HepG2 (cell line): ENCODE data around the gene DDAH2. TPM values are rescaled to one million over a fixed set of nuclear protein-coding genes. Genes with fewer than 3 reads are reported as not detected.

Experiments
- ADNP ChIP-seq: sonication (generic); formaldehyde crosslinking; IDR thresholded peaks from 2 replicates; pipeline ENCODE4 v1.4.0; 2020; ENCODE audit warnings: missing genetic modification reagents
- GPN1 ChIP-seq: sonication (generic); formaldehyde crosslinking; IDR thresholded peaks from 2 replicates; pipeline ENCODE4 v1.5.1; 2020; ENCODE audit warnings: missing genetic modification reagents, borderline replicate concordance
- HNF4G ChIP-seq, 2 experiments: sonication (generic) in 1 of 2; formaldehyde crosslinking in 1 of 2; IDR thresholded peaks; 2 replicates each; pipeline versions ENCODE4 v1.4.0 to v1.6.1; 2011 to 2020; ENCODE audit warnings: borderline replicate concordance in 2 of 2, low read depth in 2 of 2, mild to moderate bottlenecking in 2 of 2, low read length in 1 of 2, missing genetic modification reagents in 1 of 2, moderate library complexity in 1 of 2
- HOXD1 ChIP-seq: sonication (generic); formaldehyde crosslinking; IDR thresholded peaks from 2 replicates; pipeline ENCODE4 v1.5.0; 2020; ENCODE audit warnings: missing genetic modification reagents
- KLF6 ChIP-seq: IDR thresholded peaks from 2 replicates; pipeline ENCODE4 v1.8.0; 2016; ENCODE audit warnings: missing biosample characterization, missing genetic modification reagents
- POLR2AphosphoS5 ChIP-seq: IDR thresholded peaks from 2 replicates; pipeline ENCODE4 v1.6.1; 2012; ENCODE audit warnings: low read depth, low read length
- SMARCE1 ChIP-seq: fragments of 450-650 bp; IDR thresholded peaks from 2 replicates; pipeline ENCODE4 v1.6.1; 2017; ENCODE audit warnings: borderline replicate concordance
- SSRP1 ChIP-seq: IDR thresholded peaks from 2 replicates; pipeline ENCODE4 v1.6.1; 2016; ENCODE audit warnings: control low read depth
- TCF7 ChIP-seq: sonication (generic); IDR thresholded peaks from 2 replicates; pipeline ENCODE4 v1.6.1; 2016; ENCODE audit warnings: antibody characterized with exemption, low read depth
- ZNF234 ChIP-seq: sonication (generic); formaldehyde crosslinking; conservative IDR thresholded peaks from 2 replicates; pipeline ENCODE4 v1.5.1; 2020; ENCODE audit warnings: mild to moderate bottlenecking, missing genetic modification reagents
- ZNF24 ChIP-seq: fragments of 450-650 bp; IDR thresholded peaks from 2 replicates; pipeline ENCODE4 v1.6.1; 2017; ENCODE audit warnings: antibody characterized with exemption, mild to moderate bottlenecking
- ZNF367 ChIP-seq: sonication (generic); formaldehyde crosslinking; IDR thresholded peaks from 2 replicates; pipeline ENCODE4 v1.4.0; 2020; ENCODE audit warnings: missing genetic modification reagents, borderline replicate concordance
- ZNF44 ChIP-seq: sonication (generic); formaldehyde crosslinking; IDR thresholded peaks from 2 replicates; pipeline ENCODE4 v1.5.1; 2020; ENCODE audit warnings: mild to moderate bottlenecking, missing genetic modification reagents
- polyA plus RNA-seq, 8 experiments: library from polyadenylated mRNA; depleted of rRNA in 3 of 8; stranded (reverse) in 7 of 8; unstranded in 1 of 8; fragments of >200 nt; fragmentation: Illumina TruSeq in 4 of 8; extraction: Trizol in 4 of 8; gene quantifications; 2 replicates each; pipeline versions ENCODE4 v1.2.1 to v1.2.3, GENCODE V29; 2011 to 2016; ENCODE audit warnings: low read depth in 4 of 8, missing spikeins in 1 of 8, mixed read lengths in 1 of 8; ENCODE audit not compliant: insufficient read depth in 1 of 8
- total RNA-seq, 5 experiments: library from RNA; depleted of rRNA; stranded (reverse); fragments of >200 nt; fragmentation: Illumina TruSeq; extraction: Trizol; gene quantifications; 2 replicates each; pipeline ENCODE4 v1.2.3, GENCODE V29; 2016; ENCODE audit warnings: low read depth in 1 of 5
- TF ChIP-seq, protein P1 (sequence below): sonication (generic); formaldehyde crosslinking; IDR thresholded peaks from 2 replicates; pipeline ENCODE4 v1.5.0; 2020; ENCODE audit warnings: missing genetic modification reagents, mild to moderate bottlenecking, borderline replicate concordance
- TF ChIP-seq, protein P2 (sequence below): sonication (generic); formaldehyde crosslinking; IDR thresholded peaks from 2 replicates; pipeline ENCODE4 v1.8.1; 2023; ENCODE audit warnings: mild to moderate bottlenecking, missing genetic modification reagents, borderline replicate concordance
- TF ChIP-seq, protein P3 (sequence below): sonication (generic); formaldehyde crosslinking; IDR thresholded peaks from 2 replicates; pipeline ENCODE4 v1.5.1; 2020; ENCODE audit warnings: missing genetic modification reagents, mild to moderate bottlenecking, borderline replicate concordance
- TF ChIP-seq, protein P4 (sequence below): sonication (generic); formaldehyde crosslinking; IDR thresholded peaks from 2 replicates; pipeline ENCODE4 v1.4.0; 2020; ENCODE audit warnings: missing genetic modification reagents, borderline replicate concordance
- TF ChIP-seq, protein P5 (sequence below): sonication (generic); formaldehyde crosslinking; IDR thresholded peaks from 2 replicates; pipeline ENCODE4 v1.5.0; 2020; ENCODE audit warnings: mild to moderate bottlenecking, missing genetic modification reagents, borderline replicate concordance

The DDAH2 gene
- total and polyA plus RNA-seq, 2 of the 13 experiments (the other 11 are each of a cell fraction or from before 2014, with no cell fraction given), result 16.4 to 21.1 TPM

DNA sequence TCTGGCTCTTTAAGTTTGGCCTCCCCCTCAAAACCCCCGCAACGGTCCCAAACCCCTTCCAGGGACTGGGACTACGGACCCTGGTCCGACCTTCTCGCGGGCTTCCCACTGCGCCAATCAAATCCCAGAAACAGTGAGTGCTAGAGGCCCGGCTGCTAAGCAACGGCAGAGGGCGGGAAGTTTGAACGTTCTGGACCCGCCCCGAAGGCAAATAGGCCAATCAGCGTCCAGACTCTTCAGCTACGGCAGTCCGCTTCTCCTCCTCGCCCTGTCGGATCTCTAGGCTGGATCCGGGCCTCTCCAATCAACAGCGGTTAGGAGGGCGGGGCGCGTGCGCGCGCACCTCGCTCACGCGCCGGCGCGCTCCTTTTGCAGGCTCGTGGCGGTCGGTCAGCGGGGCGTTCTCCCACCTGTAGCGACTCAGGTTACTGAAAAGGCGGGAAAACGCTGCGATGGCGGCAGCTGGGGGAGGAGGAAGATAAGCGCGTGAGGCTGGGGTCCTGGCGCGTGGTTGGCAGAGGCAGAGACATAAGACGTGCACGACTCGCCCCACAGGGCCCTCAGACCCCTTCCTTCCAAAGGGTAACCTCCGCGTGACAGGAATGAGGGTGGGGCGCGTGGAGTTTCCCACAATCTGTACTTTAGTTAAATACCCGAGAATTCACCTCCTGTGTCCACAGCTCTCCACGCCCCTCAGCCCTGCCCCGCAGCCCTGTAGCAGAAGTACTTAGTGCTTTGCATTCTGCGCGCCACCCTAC is 10.7 kb upstream of the DDAH2 start, which contains the start of gene MSH5 (continued):
- TF ChIP-seq, protein P1, sequence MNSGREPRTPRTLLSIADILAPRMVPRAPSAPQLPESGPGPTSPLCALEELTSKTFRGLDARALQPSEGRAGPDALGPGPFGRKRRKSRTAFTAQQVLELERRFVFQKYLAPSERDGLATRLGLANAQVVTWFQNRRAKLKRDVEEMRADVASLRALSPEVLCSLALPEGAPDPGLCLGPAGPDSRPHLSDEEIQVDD, result peak; percentile 98; the same call in 1 of the 2 replicates
- TF ChIP-seq, protein P2, sequence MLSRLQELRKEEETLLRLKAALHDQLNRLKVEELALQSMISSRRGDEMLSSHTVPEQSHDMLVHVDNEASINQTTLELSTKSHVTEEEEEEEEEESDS, result peak; percentile 97
- TF ChIP-seq HNF4G (IDR thresholded peaks at IDR 0.05; ENCODE audit: borderline replicate concordance, low read depth, low read length) (peak; percentile 96), HNF4G (CRISPR knock-in tag; IDR thresholded peaks at IDR 0.05; ENCODE audit: borderline replicate concordance, low read depth) (no peak; the same call in 1 of the 2 replicates), GPN1 (CRISPR knock-in tag) (peak; percentile 73; the same call in 1 of the 2 replicates), HOXD1 (CRISPR knock-in tag) (peak; percentile 32), SSRP1 (no peak; the same call in 1 of the 2 replicates), TCF7 (no peak; the same call in 1 of the 2 replicates), ZNF44 (peak; percentile 90), KLF6 (CRISPR knock-in tag) (0 out of 2 replicates have a peak, but pooled peaks have one; percentile 53), ZNF367 (CRISPR knock-in tag) (0 out of 2 replicates have a peak, but pooled peaks have one; percentile 33), ZNF24 (no peak), ADNP (CRISPR knock-in tag) (no peak), SMARCE1 (no peak), POLR2AphosphoS5 (peak; percentile 74), ZNF234 (CRISPR knock-in tag) (no peak)
- TF ChIP-seq, protein P3, sequence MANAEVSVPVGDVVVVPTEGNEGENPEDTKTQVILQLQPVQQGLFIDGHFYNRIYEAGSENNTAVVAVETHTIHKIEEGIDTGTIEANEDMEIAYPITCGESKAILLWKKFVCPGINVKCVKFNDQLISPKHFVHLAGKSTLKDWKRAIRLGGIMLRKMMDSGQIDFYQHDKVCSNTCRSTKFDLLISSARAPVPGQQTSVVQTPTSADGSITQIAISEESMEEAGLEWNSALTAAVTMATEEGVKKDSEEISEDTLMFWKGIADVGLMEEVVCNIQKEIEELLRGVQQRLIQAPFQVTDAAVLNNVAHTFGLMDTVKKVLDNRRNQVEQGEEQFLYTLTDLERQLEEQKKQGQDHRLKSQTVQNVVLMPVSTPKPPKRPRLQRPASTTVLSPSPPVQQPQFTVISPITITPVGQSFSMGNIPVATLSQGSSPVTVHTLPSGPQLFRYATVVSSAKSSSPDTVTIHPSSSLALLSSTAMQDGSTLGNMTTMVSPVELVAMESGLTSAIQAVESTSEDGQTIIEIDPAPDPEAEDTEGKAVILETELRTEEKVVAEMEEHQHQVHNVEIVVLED (CRISPR knock-in tag), result peak; percentile 83; the same call in 1 of the 2 replicates
- TF ChIP-seq, protein P4, sequence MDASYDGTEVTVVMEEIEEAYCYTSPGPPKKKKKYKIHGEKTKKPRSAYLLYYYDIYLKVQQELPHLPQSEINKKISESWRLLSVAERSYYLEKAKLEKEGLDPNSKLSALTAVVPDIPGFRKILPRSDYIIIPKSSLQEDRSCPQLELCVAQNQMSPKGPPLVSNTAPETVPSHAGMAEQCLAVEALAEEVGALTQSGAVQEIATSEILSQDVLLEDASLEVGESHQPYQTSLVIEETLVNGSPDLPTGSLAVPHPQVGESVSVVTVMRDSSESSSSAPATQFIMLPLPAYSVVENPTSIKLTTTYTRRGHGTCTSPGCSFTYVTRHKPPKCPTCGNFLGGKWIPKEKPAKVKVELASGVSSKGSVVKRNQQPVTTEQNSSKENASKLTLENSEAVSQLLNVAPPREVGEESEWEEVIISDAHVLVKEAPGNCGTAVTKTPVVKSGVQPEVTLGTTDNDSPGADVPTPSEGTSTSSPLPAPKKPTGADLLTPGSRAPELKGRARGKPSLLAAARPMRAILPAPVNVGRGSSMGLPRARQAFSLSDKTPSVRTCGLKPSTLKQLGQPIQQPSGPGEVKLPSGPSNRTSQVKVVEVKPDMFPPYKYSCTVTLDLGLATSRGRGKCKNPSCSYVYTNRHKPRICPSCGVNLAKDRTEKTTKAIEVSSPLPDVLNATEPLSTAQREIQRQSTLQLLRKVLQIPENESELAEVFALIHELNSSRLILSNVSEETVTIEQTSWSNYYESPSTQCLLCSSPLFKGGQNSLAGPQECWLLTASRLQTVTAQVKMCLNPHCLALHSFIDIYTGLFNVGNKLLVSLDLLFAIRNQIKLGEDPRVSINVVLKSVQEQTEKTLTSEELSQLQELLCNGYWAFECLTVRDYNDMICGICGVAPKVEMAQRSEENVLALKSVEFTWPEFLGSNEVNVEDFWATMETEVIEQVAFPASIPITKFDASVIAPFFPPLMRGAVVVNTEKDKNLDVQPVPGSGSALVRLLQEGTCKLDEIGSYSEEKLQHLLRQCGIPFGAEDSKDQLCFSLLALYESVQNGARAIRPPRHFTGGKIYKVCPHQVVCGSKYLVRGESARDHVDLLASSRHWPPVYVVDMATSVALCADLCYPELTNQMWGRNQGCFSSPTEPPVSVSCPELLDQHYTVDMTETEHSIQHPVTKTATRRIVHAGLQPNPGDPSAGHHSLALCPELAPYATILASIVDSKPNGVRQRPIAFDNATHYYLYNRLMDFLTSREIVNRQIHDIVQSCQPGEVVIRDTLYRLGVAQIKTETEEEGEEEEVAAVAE, result peak; percentile 98
- TF ChIP-seq, protein P5, sequence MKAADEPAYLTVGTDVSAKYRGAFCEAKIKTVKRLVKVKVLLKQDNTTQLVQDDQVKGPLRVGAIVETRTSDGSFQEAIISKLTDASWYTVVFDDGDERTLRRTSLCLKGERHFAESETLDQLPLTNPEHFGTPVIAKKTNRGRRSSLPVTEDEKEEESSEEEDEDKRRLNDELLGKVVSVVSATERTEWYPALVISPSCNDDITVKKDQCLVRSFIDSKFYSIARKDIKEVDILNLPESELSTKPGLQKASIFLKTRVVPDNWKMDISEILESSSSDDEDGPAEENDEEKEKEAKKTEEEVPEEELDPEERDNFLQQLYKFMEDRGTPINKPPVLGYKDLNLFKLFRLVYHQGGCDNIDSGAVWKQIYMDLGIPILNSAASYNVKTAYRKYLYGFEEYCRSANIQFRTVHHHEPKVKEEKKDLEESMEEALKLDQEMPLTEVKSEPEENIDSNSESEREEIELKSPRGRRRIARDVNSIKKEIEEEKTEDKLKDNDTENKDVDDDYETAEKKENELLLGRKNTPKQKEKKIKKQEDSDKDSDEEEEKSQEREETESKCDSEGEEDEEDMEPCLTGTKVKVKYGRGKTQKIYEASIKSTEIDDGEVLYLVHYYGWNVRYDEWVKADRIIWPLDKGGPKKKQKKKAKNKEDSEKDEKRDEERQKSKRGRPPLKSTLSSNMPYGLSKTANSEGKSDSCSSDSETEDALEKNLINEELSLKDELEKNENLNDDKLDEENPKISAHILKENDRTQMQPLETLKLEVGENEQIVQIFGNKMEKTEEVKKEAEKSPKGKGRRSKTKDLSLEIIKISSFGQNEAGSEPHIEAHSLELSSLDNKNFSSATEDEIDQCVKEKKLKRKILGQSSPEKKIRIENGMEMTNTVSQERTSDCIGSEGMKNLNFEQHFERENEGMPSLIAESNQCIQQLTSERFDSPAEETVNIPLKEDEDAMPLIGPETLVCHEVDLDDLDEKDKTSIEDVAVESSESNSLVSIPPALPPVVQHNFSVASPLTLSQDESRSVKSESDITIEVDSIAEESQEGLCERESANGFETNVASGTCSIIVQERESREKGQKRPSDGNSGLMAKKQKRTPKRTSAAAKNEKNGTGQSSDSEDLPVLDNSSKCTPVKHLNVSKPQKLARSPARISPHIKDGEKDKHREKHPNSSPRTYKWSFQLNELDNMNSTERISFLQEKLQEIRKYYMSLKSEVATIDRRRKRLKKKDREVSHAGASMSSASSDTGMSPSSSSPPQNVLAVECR (CRISPR knock-in tag), result peak; percentile 94
